Measurements from ENCODE around the gene MYH9. TPM values are rescaled to one million over a fixed set of nuclear protein-coding genes. Genes with fewer than 3 reads are reported as not detected.

MYH9 gene
- total RNA-seq (2021) (290 and 323 TPM in 2 replicates), Bru-seq, nascent RNA (percentile 80 among the genes with signal in this experiment), BruChase-seq, experiment 1, labeled RNA remaining after a 2-hour chase (percentile 81 among the genes with signal in this experiment), BruChase-seq, experiment 2, labeled RNA remaining after a 6-hour chase (percentile 93 among the genes with signal in this experiment)
- long read RNA-seq, full-length matches to known transcripts = 156 of 331 reads
- long read RNA-seq, partial matches to known transcripts = 146 of 331 reads
- long read RNA-seq, other reads (novel, unspliced or antisense) = 29 of 331 reads

- peak within 1 kb of the TSS; percentile 99 for H3K4me3 ChIP-seq (ENCODE audit: low read depth, low read length, poor library complexity, severe bottlenecking)
- ChIA-PET CTCF (interaction anchor here (0.7 kb wide), 2 partner anchors 82 to 228 kb away, joined by 3 read pairs; no protein-coding TSS in a partner anchor), POLR2A (ENCODE audit: low non-redundant PET) (interaction anchor here (0.6 to 1.3 kb wide), 3 partner anchors 27 to 57 kb away, joined by 4 to 10 read pairs (median 5); no protein-coding TSS in a partner anchor)
- TF ChIP-seq CTCF (conservative IDR thresholded peaks at IDR 0.05; ENCODE audit: low read depth, low read length) = no peak
- no peak for TF ChIP-seq EZH2 (IDR thresholded peaks at IDR 0.05; ENCODE audit: borderline replicate concordance, low read depth, low read length, poor library complexity, severe bottlenecking)
- H3K4me1 ChIP-seq (ENCODE audit: insufficient read depth, low read length, poor library complexity, severe bottlenecking) = peaks cover 28% of the 10 kb centered on the region
- intact Hi-C loops (cut with micrococcal nuclease; ENCODE audit: unreplicated experiment) = loop anchor here (5.0 kb wide), 1 partner anchor 69 kb away; no protein-coding TSS in a partner anchor
- no peaks in the 10 kb centered on the region for H3K36me3 ChIP-seq (ENCODE audit: insufficient read depth, low read length, poor library complexity, severe bottlenecking)
- no TSS peak for BruUV-seq (replicated peaks)
- no peaks in the 10 kb centered on the region for H3K9me3 ChIP-seq (ENCODE audit: low read depth, low read length, poor library complexity, severe bottlenecking)
- no peaks in the 10 kb centered on the region for H3K27me3 ChIP-seq (replicated peaks; ENCODE audit: insufficient read depth, low read depth, low read length, poor library complexity)
- H3K27ac ChIP-seq (ENCODE audit: low read depth, low read length, poor library complexity, severe bottlenecking) = peak within 1 kb of the TSS; percentile 91
- DNase-seq (ENCODE audit: low spot score) = peak; percentile 100
Measured at GRCh38 chr22:36387959-36388726, at the start of gene MYH9. MYH9 (minus strand) TSS chr22:36387967; CDS start chr22:36349236, 38,731 bp downstream.

DNA sequence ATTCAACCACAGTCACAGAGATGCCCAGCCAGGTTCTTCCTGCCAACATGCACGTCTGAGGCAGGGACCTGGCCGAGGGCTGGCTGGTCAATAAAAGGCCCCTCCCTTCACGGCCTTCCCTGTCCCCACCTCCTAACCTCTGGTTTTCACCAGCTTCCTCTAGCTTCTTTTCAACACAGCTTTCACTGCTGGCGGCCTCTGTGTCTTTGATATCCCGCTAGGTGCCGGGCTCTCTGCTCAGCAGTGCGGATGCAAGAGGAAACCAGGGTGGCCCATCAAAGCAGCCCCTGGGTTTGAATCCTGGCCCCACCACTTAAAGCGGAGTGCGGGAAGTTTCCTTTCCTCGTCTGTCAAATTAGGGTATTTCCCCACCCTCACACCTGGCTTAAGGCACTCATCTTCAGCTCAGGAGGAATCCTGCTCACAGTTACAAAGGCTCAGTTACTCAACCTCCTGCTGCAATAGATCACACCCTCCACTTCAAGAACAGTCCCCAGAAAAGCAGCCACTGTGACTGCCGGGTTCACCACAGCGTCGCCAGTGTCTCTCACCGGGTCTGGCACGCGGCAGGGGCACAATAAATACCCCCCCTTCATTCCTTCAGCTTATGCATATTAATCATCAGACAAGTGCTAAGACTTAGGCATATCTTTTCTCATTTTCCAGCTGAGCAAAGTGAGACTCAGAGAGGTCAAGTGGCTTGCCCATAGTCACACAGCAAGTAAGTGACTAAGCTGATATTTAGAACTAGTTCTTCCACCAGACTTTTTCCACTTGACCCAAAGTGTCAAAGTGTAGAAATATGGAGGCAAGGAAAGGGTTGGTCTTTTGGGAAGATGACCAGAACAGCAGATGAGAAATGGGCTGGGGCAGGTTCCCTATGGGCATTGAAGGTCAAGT lies 48.0 kb upstream of the MYH9 start:
- intact Hi-C loops (cut with micrococcal nuclease; ENCODE audit: unreplicated experiment) = no loop called here
- TF ChIP-seq CTCF (conservative IDR thresholded peaks at IDR 0.05; ENCODE audit: low read depth, low read length) (no peak), EZH2 (IDR thresholded peaks at IDR 0.05; ENCODE audit: borderline replicate concordance, low read depth, low read length, poor library complexity, severe bottlenecking) (no peak)
- Histone ChIP-seq H3K27me3 (replicated peaks; ENCODE audit: insufficient read depth, low read depth, low read length, poor library complexity) (no peaks in the 10 kb centered on the region), H3K4me3 (ENCODE audit: low read depth, low read length, poor library complexity, severe bottlenecking) (no peak overlapping the region), H3K27ac (ENCODE audit: low read depth, low read length, poor library complexity, severe bottlenecking) (no peak overlapping the region), H3K4me1 (ENCODE audit: insufficient read depth, low read length, poor library complexity, severe bottlenecking) (no peaks in the 10 kb centered on the region), H3K9me3 (ENCODE audit: low read depth, low read length, poor library complexity, severe bottlenecking) (no peaks in the 10 kb centered on the region), H3K36me3 (ENCODE audit: insufficient read depth, low read length, poor library complexity, severe bottlenecking) (no peaks in the 10 kb centered on the region)
- POLR2A ChIA-PET (ENCODE audit: low non-redundant PET) = no interaction called here
- BruUV-seq (replicated peaks) = no TSS peak
- CTCF ChIA-PET = no interaction called here
- DNase-seq (ENCODE audit: low spot score) = no peak

Data from A673 (cell line).